HG02938 (cell line): ENCODE measurements around the gene PHF21B.

Experiments used
- ATAC-seq: cut with Tn5 transposase; IDR thresholded peaks from one replicate; pipeline ENCODE4 v1.9.1; 2021; ENCODE audit warnings: mild to moderate bottlenecking, moderate library complexity; ENCODE audit not compliant: unreplicated experiment

The PHF21B gene

GRCh38 chr22:44848296-44848741 lies 161.5 kb downstream of the PHF21B start:
- ATAC-seq, result no peak

GRCh38 chr22:44847892-44848291 lies 161.9 kb downstream of the PHF21B start:
- no peak for ATAC-seq

- ATAC-seq, result no peak
Measured at GRCh38 chr22:44847380-44847779, 162.4 kb downstream of the PHF21B start.

- ATAC-seq, result no peak
Measured at GRCh38 chr22:44846726-44847275, 163.0 kb downstream of the PHF21B start.

GRCh38 chr22:44845796-44846720 lies 163.7 kb downstream of the PHF21B start:
- ATAC-seq, result no peak

- no peak for ATAC-seq
Measured at GRCh38 chr22:44845191-44845590, 164.6 kb downstream of the PHF21B start.

- ATAC-seq, result no peak
Measured at GRCh38 chr22:44842417-44842816, 167.4 kb downstream of the PHF21B start.

GRCh38 chr22:44840611-44841322 lies 169.0 kb downstream of the PHF21B start:
- no peak for ATAC-seq

- ATAC-seq, result no peak
Measured at GRCh38 chr22:44839721-44840120, 170.1 kb downstream of the PHF21B start.

- ATAC-seq, result no peak
Measured at GRCh38 chr22:44839061-44839460, 170.7 kb downstream of the PHF21B start.

GRCh38 chr22:44838316-44839016 lies 171.3 kb downstream of the PHF21B start:
- no peak for ATAC-seq

- no peak for ATAC-seq
Measured at GRCh38 chr22:44837481-44837880, 172.3 kb downstream of the PHF21B start.

GRCh38 chr22:44834065-44834464 lies 175.7 kb downstream of the PHF21B start:
- ATAC-seq, result no peak

- no peak for ATAC-seq
Measured at GRCh38 chr22:44831885-44832284, 177.9 kb downstream of the PHF21B start.
